WERI-Rb-1 (cell line): ENCODE results near the gene NDUFB3.

Experiments
- DNase-seq: peaks from one replicate; pipeline ENCODE4 v3.0.0-alpha.2; 2020
- H3K27ac ChIP-seq: fragments of 250-450 bp; sonication (Bioruptor Pico); 2 replicates; pipeline ENCODE4 v1.5.1; 2020; ENCODE audit warnings: mild to moderate bottlenecking, moderate library complexity
- H3K27me3 ChIP-seq: fragments of 250-450 bp; sonication (Bioruptor Pico); 2 replicates; pipeline ENCODE4 v1.5.1; 2021; ENCODE audit warnings: mild to moderate bottlenecking, low read depth, moderate library complexity; ENCODE audit not compliant: insufficient read depth, severe bottlenecking
- H3K36me3 ChIP-seq: fragments of 250-450 bp; sonication (Bioruptor Pico); 2 replicates; pipeline ENCODE4 v1.5.1; 2020; ENCODE audit warnings: mild to moderate bottlenecking, moderate library complexity
- H3K4me3 ChIP-seq: 2 replicates; pipeline ENCODE4 v1.5.1; 2011; ENCODE audit warnings: low read depth, mild to moderate bottlenecking, control low read depth, low read length
- H3K9me3 ChIP-seq: fragments of 250-450 bp; sonication (Bioruptor Pico); 2 replicates; pipeline ENCODE4 v1.5.1; 2021; ENCODE audit warnings: mild to moderate bottlenecking, moderate library complexity; ENCODE audit not compliant: severe bottlenecking
- CTCF ChIP-seq: IDR thresholded peaks from 2 replicates; pipeline ENCODE4 v1.5.1; 2011; ENCODE audit warnings: low read depth, mild to moderate bottlenecking, control low read depth, inconsistent platforms, low read length

Gene NDUFB3

GRCh38 chr2:201128033-201128432 is 56.2 kb downstream of the NDUFB3 start:
- Histone ChIP-seq H3K27me3 (no peaks in the 10 kb centered on the region), H3K4me3 (no peak overlapping the region), H3K9me3 (no peaks in the 10 kb centered on the region), H3K27ac (no peak overlapping the region), H3K36me3 (no peaks in the 10 kb centered on the region)
- TF ChIP-seq CTCF: no peak
- no peak for DNase-seq

GRCh38 chr2:201128933-201129505 is 57.2 kb downstream of the NDUFB3 start:
- TF ChIP-seq CTCF: no peak
- no peak overlapping the region for H3K27ac ChIP-seq
- H3K4me3 ChIP-seq: no peak overlapping the region
- H3K36me3 ChIP-seq: no peaks in the 10 kb centered on the region
- no peaks in the 10 kb centered on the region for H3K9me3 ChIP-seq
- no peaks in the 10 kb centered on the region for H3K27me3 ChIP-seq
- DNase-seq: no peak

GRCh38 chr2:201130524-201131186 is 58.9 kb downstream of the NDUFB3 start:
- H3K4me3 ChIP-seq: no peak overlapping the region
- DNase-seq: no peak
- no peaks in the 10 kb centered on the region for H3K9me3 ChIP-seq
- no peak overlapping the region for H3K27ac ChIP-seq
- TF ChIP-seq CTCF: no peak
- no peaks in the 10 kb centered on the region for H3K27me3 ChIP-seq
- no peaks in the 10 kb centered on the region for H3K36me3 ChIP-seq

GRCh38 chr2:201132518-201132917 is 60.7 kb downstream of the NDUFB3 start:
- Histone ChIP-seq H3K27me3 (no peaks in the 10 kb centered on the region), H3K27ac (no peak overlapping the region), H3K36me3 (no peaks in the 10 kb centered on the region), H3K4me3 (no peak overlapping the region), H3K9me3 (no peaks in the 10 kb centered on the region)
- DNase-seq: no peak
- TF ChIP-seq CTCF: no peak
